PC-9 (cell line): Measurements from ENCODE around the gene PSPN. TPM values are rescaled to one million over a fixed set of nuclear protein-coding genes. Genes with fewer than 3 reads are reported as not detected.

Experiments
- BruUV-seq: library from RNA; stranded (reverse); fragments of 400-500 nt; replicated peaks from 2 replicates; lab custom pipeline; 2021; lab: Mats Ljungman, UMichigan
- CTCF ChIA-PET: fragments of 300-600 bp; sonication (Branson Sonifier 250); formaldehyde crosslinking; loops from one replicate; lab custom pipeline; 2022; ENCODE audit warnings: antibody characterized with exemption; lab: Charles Lee
- POLR2A ChIA-PET: fragments of 300-600 bp; sonication (Branson Sonifier 250); formaldehyde crosslinking; loops from one replicate; lab custom pipeline; 2022; ENCODE audit warnings: antibody characterized with exemption; ENCODE audit not compliant: unreplicated experiment; lab: Charles Lee
- DNase-seq, 2 experiments: peaks; one replicate each; pipeline versions ENCODE4 v3.0.0 to v3.0.0-alpha.2; 2015 to 2022; ENCODE audit warnings: mixed read lengths in 1 of 2
- H2AFZ ChIP-seq: fragments of 200-600 bp; sonication (generic); 2 replicates; pipeline ENCODE4 v1.8.1; 2017; ENCODE audit warnings: antibody characterized with exemption
- H3F3A ChIP-seq: fragments of 200-600 bp; sonication (generic); 2 replicates; pipeline ENCODE4 v1.8.1; 2017; ENCODE audit warnings: antibody characterized with exemption, mild to moderate bottlenecking, low read depth; ENCODE audit not compliant: insufficient read depth
- H3K27ac ChIP-seq: fragments of 200-600 bp; sonication (generic); 2 replicates; pipeline ENCODE4 v1.6.1; 2016; ENCODE audit warnings: mixed run types
- H3K27me3 ChIP-seq: fragments of 200-600 bp; sonication (generic); 2 replicates; pipeline ENCODE4 v1.6.1; 2016; ENCODE audit warnings: low read depth, mixed run types; ENCODE audit not compliant: insufficient read depth
- H3K36me3 ChIP-seq: fragments of 200-600 bp; sonication (generic); 2 replicates; pipeline ENCODE4 v1.6.1; 2016; ENCODE audit warnings: low read depth, mixed run types
- H3K4me1 ChIP-seq: fragments of 200-600 bp; sonication (generic); replicated peaks from 2 replicates; pipeline ENCODE4 v1.6.1; 2016; ENCODE audit warnings: mixed run types; ENCODE audit not compliant: insufficient read depth
- H3K4me2 ChIP-seq: fragments of 200-600 bp; sonication (generic); 2 replicates; pipeline ENCODE4 v1.6.1; 2017; ENCODE audit warnings: mixed run types
- H3K4me3 ChIP-seq: fragments of 200-600 bp; sonication (generic); 2 replicates; pipeline ENCODE4 v1.6.1; 2016; ENCODE audit warnings: mixed run types
- H3K79me2 ChIP-seq: fragments of 200-600 bp; sonication (generic); 2 replicates; pipeline ENCODE4 v1.6.1; 2017; ENCODE audit warnings: low read depth, mixed run types
- H3K9me2 ChIP-seq: fragments of 200-600 bp; sonication (generic); 2 replicates; pipeline ENCODE4 v1.8.1; 2017; ENCODE audit warnings: mild to moderate bottlenecking; ENCODE audit not compliant: insufficient read depth
- H3K9me3 ChIP-seq: fragments of 200-600 bp; sonication (generic); 2 replicates; pipeline ENCODE4 v1.8.1; 2016; ENCODE audit warnings: low read depth; ENCODE audit not compliant: insufficient read depth
- H4K20me1 ChIP-seq: fragments of 200-600 bp; sonication (generic); 2 replicates; pipeline ENCODE4 v1.8.1; 2017; ENCODE audit not compliant: insufficient read depth
- EZH2 ChIP-seq: fragments of 200-600 bp; sonication (generic); IDR thresholded peaks from 2 replicates; pipeline ENCODE4 v1.8.0; 2017; ENCODE audit warnings: antibody characterized with exemption, low read depth
- intact Hi-C: fragments of 100-400 bp; cut with micrococcal nuclease; formaldehyde crosslinking; loops from one replicate; pipeline ENCODE4 v1.10.0; 2022; ENCODE audit not compliant: unreplicated experiment
- total RNA-seq: library from RNA; stranded (reverse); gene quantifications from 2 replicates; pipeline ENCODE4 v1.2.3, GENCODE V29; 2021
- TF ChIP-seq, protein P1 (sequence below): fragments of 200-600 bp; sonication (generic); conservative IDR thresholded peaks from 2 replicates; pipeline ENCODE4 v1.6.1; 2017; ENCODE audit warnings: mixed run types, antibody characterized with exemption, mild to moderate bottlenecking, moderate library complexity

The PSPN gene
- total RNA-seq, 1 experiment from 2014 or later = 1.3 TPM

DNA sequence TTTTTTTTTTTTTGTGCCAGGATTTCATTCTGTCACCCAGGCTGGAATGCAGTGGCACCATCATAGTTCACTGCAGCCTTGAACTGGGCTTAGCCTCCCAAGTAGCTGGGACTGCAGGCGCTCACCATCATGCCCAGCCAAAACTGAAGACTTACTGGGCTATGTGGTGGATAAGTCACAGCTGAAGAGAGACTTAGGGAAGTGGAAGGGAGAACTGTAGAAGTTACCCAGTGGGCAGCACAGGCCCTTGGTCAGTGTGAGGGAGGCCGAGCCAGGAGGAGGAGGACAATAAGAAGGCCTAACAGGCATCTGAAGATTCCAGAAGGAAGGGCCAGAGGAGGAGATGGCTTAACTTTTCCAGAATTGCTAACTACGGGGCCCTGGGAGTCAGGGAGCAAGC lies 4.0 kb upstream of the PSPN start:
- POLR2A ChIA-PET = no interaction called here
- intact Hi-C loops = no loop called here
- no peaks in the 10 kb centered on the region for H3K9me2 ChIP-seq
- no peak for TF ChIP-seq EZH2
- TF ChIP-seq, protein P1, sequence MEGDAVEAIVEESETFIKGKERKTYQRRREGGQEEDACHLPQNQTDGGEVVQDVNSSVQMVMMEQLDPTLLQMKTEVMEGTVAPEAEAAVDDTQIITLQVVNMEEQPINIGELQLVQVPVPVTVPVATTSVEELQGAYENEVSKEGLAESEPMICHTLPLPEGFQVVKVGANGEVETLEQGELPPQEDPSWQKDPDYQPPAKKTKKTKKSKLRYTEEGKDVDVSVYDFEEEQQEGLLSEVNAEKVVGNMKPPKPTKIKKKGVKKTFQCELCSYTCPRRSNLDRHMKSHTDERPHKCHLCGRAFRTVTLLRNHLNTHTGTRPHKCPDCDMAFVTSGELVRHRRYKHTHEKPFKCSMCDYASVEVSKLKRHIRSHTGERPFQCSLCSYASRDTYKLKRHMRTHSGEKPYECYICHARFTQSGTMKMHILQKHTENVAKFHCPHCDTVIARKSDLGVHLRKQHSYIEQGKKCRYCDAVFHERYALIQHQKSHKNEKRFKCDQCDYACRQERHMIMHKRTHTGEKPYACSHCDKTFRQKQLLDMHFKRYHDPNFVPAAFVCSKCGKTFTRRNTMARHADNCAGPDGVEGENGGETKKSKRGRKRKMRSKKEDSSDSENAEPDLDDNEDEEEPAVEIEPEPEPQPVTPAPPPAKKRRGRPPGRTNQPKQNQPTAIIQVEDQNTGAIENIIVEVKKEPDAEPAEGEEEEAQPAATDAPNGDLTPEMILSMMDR = no peak
- H3K4me1 ChIP-seq = no peaks in the 10 kb centered on the region
- H3K4me2 ChIP-seq = no peak overlapping the region
- no peak for DNase-seq
- H3K9me3 ChIP-seq = no peaks in the 10 kb centered on the region
- no peak overlapping the region for H3K4me3 ChIP-seq
- CTCF ChIA-PET = no interaction called here
- no peak overlapping the region for H2AFZ ChIP-seq
- no peaks in the 10 kb centered on the region for H3F3A ChIP-seq
- no peak overlapping the region for H3K27ac ChIP-seq
- no peaks in the 10 kb centered on the region for H3K79me2 ChIP-seq
- no peaks in the 10 kb centered on the region for H3K27me3 ChIP-seq
- no peaks in the 10 kb centered on the region for H3K36me3 ChIP-seq
- no peaks in the 10 kb centered on the region for H4K20me1 ChIP-seq
- BruUV-seq = no TSS peak

DNA sequence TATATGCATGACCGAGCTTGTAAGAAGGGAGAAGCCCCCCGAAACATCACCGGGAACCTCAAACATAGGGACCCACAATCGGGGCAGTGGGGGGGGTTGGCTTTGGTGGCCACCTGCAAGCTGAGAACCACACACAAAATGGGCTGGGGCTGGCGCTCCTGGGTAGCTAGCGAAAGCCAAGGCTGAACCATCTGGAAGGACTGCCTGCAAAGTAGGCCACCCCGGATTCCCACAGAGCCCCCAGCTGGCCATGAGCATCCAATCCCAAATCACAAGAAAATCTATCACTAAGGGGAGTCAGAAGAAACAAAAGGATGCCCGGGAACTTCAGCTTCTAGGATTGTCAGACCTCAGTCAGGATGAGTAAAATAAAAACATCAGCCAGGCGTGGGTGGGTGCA lies 2.8 kb upstream of the PSPN start:
- Histone ChIP-seq H3K79me2 (no peaks in the 10 kb centered on the region), H3K36me3 (no peaks in the 10 kb centered on the region), H3K9me3 (no peaks in the 10 kb centered on the region), H3K4me2 (no peak overlapping the region), H4K20me1 (no peaks in the 10 kb centered on the region), H2AFZ (no peak overlapping the region), H3K4me1 (no peaks in the 10 kb centered on the region), H3K27me3 (no peaks in the 10 kb centered on the region), H3K9me2 (no peaks in the 10 kb centered on the region), H3F3A (no peaks in the 10 kb centered on the region), H3K27ac (no peak overlapping the region), H3K4me3 (no peak overlapping the region)
- BruUV-seq = no TSS peak
- TF ChIP-seq, protein P1 = no peak
- no peak for TF ChIP-seq EZH2
- POLR2A ChIA-PET = no interaction called here
- DNase-seq = no peak
- intact Hi-C loops = no loop called here
- CTCF ChIA-PET = no interaction called here

DNA sequence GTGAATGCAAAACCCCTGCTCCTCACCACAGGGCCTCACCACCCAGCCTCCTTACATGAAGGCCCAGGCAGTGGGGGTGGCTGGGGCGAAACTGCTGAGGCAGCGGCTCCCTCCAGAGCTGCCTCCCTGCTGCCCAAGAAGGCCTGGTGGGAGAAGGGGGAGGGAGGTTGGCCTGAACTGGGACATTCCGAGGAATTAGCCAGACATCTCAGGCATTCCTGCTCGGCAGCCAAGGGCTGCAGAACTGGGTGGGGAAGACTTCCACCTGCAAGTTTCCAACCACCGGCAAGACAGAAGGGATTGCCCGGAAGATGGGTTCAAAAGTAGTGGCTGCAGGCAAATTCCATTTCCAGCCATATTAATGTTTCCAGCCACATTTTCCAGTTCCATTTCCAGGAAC lies 2.3 kb upstream of the PSPN start:
- Histone ChIP-seq H2AFZ (no peak overlapping the region), H3K36me3 (no peaks in the 10 kb centered on the region), H3K9me2 (no peaks in the 10 kb centered on the region), H3K27me3 (no peaks in the 10 kb centered on the region), H3K79me2 (no peaks in the 10 kb centered on the region), H3F3A (no peaks in the 10 kb centered on the region), H3K4me1 (no peaks in the 10 kb centered on the region), H4K20me1 (no peaks in the 10 kb centered on the region), H3K27ac (no peak overlapping the region), H3K9me3 (no peaks in the 10 kb centered on the region), H3K4me3 (no peak overlapping the region), H3K4me2 (no peak overlapping the region)
- no TSS peak for BruUV-seq
- DNase-seq = no peak
- ChIA-PET CTCF (no interaction called here), POLR2A (no interaction called here)
- no peak for TF ChIP-seq EZH2
- TF ChIP-seq, protein P1 = no peak
- intact Hi-C loops = no loop called here
